ENCODE data around the gene SAPCD2.

- TF ChIP-seq ZNF274 (IDR thresholded peaks at IDR 0.05; ENCODE audit: low read depth, low read length) (no peak), SUZ12 (IDR thresholded peaks at IDR 0.05; ENCODE audit: extremely low read depth, insufficient read depth, insufficient read length) (no peak)
Measured at GRCh38 chr9:137035937-137036336, 34.4 kb downstream of the SAPCD2 start.

All from NT2/D1 (cell line).